ENCODE data around the gene UPP2. TPM values are rescaled to one million over a fixed set of nuclear protein-coding genes. Genes with fewer than 3 reads are reported as not detected.
A peak's percentile ranks its signal among the peaks of the same experiment; 100 is the strongest.

UPP2 gene
- polyA plus RNA-seq, 6 donors from 2014 or later: not detected

DNA sequence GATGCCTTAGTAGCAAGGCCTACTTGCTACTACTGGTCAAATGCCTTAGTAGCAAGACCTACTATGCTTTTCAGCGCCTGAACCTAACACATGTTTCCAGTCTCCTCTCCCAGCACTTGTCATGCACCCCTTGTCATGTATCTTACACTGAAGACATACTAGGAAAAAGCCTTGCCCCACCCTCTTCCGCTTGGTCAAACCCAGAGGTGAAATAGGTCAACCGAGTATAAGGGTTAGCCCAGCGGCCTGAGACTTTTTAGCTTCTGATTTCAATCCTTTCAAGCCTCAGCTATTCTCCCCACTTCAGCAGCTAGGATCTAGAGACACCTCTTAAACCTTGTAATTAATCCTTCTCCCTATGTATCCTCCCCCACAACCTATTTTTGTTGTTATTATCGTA lies 73.3 kb downstream of the UPP2 start:
- no peaks in the 10 kb centered on the region for H3K9me3 Mint-ChIP-seq
- ATAC-seq (ENCODE audit: low read depth in 2 of 2) (no peak), DNase-seq (no peak)
- peak overlapping the region in 2 of 8 donors; percentile 1 to 67 for H3K4me3 Mint-ChIP-seq
- no peaks in the 10 kb centered on the region for H3K36me3 Mint-ChIP-seq
- H3K27ac Mint-ChIP-seq: peak overlapping the region in 1 of 6 donors; percentile 21
- H3K27me3 Mint-ChIP-seq: peaks cover 4 to 12% (median 6%) of the 10 kb centered on the region in 3 donors
- H3K4me1 Mint-ChIP-seq: peaks cover 0 to 4% (median 3%) of the 10 kb centered on the region in 3 donors

DNA sequence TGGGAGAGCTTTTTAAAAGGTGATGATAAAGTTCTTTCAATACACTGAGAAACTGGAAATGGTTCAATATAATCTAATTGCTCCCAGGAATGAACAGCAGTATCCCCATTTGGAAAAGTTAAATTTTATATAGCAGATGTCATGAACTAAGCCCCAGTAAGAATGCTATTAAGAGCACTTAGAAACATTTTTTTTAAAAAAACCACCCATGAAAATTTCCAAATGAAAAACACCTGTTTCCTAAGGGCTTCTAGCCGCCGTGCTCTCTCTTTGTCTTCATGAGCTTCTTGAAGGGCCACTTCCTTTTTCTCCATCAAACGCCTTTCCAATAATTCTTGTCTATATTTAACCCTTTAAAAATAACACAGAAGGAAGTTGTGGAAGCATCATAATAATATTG lies 77.0 kb downstream of the UPP2 start:
- H3K27ac Mint-ChIP-seq: no peak overlapping the region
- H3K4me3 Mint-ChIP-seq: no peak overlapping the region
- ATAC-seq (ENCODE audit: low read depth in 2 of 2) (no peak), DNase-seq (no peak)
- peaks cover 0 to 17% (median 8%) of the 10 kb centered on the region in 3 donors for H3K27me3 Mint-ChIP-seq
- peaks cover 3 to 5% (median 3%) of the 10 kb centered on the region in 3 donors for H3K4me1 Mint-ChIP-seq
- H3K9me3 Mint-ChIP-seq: no peaks in the 10 kb centered on the region
- no peaks in the 10 kb centered on the region for H3K36me3 Mint-ChIP-seq

DNA sequence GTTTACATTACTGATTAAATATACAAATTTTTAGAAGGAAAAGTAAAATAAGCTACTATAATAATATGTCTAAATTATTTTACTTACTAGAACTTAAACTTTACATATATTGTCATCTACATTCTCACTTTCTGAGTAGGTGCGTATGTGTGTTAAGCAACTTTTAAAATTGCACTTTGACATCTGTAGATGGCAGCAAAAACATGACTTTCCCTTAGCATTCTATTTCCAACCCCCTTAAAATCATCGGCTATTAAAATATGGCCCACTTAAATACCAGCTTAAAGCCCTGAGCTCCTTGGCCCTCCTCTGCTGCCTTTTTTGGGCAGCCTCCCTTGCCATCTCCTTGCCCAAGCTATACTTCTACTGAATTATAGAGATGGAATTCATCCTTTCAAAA lies 78.0 kb downstream of the UPP2 start:
- no peaks in the 10 kb centered on the region for H3K9me3 Mint-ChIP-seq
- H3K27ac Mint-ChIP-seq: peak overlapping the region in 2 of 6 donors; percentile 43 to 64
- DNase-seq (no peak), ATAC-seq (ENCODE audit: low read depth in 2 of 2) (peak in 1 of 2 donors; percentile 37)
- H3K4me3 Mint-ChIP-seq: no peak overlapping the region
- no peaks in the 10 kb centered on the region for H3K36me3 Mint-ChIP-seq
- H3K4me1 Mint-ChIP-seq: peaks cover 3 to 5% (median 3%) of the 10 kb centered on the region in 3 donors
- H3K27me3 Mint-ChIP-seq: peaks cover 0 to 17% (median 8%) of the 10 kb centered on the region in 3 donors

DNA sequence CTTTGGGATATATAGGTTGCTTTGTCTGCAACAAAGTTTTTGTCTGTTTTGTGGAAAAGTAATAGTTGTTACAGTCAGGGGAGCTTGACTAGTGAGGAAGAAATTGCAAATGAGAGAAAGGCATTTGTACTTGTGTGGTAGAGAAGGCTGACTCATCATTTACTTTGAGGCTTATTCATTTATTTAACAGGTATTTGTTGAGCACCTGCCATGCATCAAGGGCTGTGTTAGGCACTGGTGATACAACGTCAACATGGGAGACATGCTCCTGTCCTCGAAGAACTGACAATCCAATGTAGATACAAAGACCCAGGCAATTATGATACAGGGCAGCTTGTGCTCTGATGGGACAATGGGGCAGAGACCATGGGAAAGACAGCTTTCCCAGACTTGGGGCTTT lies 79.5 kb downstream of the UPP2 start:
- Mint-ChIP-seq H3K36me3 (no peaks in the 10 kb centered on the region), H3K9me3 (no peaks in the 10 kb centered on the region), H3K27me3 (peaks cover 0 to 12% (median 8%) of the 10 kb centered on the region in 3 donors), H3K4me3 (no peak overlapping the region), H3K27ac (no peak overlapping the region), H3K4me1 (peaks cover 3 to 5% (median 3%) of the 10 kb centered on the region in 3 donors)
- DNase-seq (no peak), ATAC-seq (ENCODE audit: low read depth in 2 of 2) (no peak)

DNA sequence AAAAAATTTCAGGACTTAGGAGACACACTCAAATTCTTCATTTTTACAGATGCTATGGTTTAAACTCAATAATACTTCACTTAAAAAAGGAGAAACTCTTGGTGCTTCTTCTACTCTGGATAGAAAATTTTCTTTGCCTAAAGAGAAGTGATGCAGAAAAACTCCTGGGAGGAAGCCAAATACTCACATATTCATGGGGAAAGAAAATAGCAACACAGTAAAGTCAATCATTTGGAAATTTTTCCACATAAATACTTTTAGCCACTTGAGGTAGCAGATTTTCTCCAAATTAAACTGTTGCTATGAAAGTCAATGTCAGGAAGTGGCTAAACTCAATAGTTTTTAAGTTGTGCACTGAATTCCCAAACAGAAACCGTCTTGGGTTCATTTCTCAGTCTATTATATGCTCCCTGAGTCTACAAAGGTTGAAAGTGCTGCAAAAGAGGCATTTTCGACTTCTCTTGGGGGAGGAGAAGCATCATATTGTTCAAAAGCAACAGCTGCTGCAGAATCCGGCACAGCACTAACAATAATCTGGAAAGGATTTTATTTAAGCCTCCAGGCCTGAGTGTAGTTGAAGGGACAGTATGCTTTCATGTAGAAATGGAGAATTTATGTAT lies 81.1 kb downstream of the UPP2 start:
- ATAC-seq (ENCODE audit: low read depth in 2 of 2): no peak
- no peak for DNase-seq
- H3K36me3 Mint-ChIP-seq: no peaks in the 10 kb centered on the region
- no peak overlapping the region for H3K4me3 Mint-ChIP-seq
- H3K4me1 Mint-ChIP-seq: peaks cover 3 to 5% (median 3%) of the 10 kb centered on the region in 3 donors
- H3K9me3 Mint-ChIP-seq: no peaks in the 10 kb centered on the region
- H3K27ac Mint-ChIP-seq: no peak overlapping the region
- peaks cover 0 to 12% (median 8%) of the 10 kb centered on the region in 3 donors for H3K27me3 Mint-ChIP-seq

DNA sequence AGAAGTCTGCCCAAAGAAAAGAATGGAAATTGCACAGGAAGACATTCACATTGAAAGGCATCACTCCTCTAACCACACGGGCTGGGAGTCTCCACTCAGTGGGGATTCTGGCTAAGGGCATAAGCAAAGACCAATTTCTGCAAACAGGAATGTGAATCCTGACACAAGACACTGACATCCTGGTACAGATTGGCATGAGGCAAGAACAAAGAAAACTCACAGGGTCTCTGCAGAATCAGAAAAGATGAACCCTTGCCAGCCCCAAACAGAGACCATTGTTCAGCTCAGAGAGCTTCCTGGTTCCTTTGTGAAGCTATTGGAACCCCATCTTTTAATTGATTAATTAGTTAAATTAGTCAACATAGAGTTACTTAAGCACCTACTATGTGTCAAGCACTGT lies 82.3 kb downstream of the UPP2 start:
- no peaks in the 10 kb centered on the region for H3K36me3 Mint-ChIP-seq
- no peaks in the 10 kb centered on the region for H3K9me3 Mint-ChIP-seq
- H3K4me1 Mint-ChIP-seq: peaks cover 3 to 5% (median 3%) of the 10 kb centered on the region in 3 donors
- no peak overlapping the region for H3K4me3 Mint-ChIP-seq
- peaks cover 0 to 12% (median 8%) of the 10 kb centered on the region in 3 donors for H3K27me3 Mint-ChIP-seq
- peak overlapping the region in 1 of 6 donors; percentile 5 for H3K27ac Mint-ChIP-seq
- ATAC-seq (ENCODE audit: low read depth in 2 of 2): no peak
- DNase-seq: no peak

DNA sequence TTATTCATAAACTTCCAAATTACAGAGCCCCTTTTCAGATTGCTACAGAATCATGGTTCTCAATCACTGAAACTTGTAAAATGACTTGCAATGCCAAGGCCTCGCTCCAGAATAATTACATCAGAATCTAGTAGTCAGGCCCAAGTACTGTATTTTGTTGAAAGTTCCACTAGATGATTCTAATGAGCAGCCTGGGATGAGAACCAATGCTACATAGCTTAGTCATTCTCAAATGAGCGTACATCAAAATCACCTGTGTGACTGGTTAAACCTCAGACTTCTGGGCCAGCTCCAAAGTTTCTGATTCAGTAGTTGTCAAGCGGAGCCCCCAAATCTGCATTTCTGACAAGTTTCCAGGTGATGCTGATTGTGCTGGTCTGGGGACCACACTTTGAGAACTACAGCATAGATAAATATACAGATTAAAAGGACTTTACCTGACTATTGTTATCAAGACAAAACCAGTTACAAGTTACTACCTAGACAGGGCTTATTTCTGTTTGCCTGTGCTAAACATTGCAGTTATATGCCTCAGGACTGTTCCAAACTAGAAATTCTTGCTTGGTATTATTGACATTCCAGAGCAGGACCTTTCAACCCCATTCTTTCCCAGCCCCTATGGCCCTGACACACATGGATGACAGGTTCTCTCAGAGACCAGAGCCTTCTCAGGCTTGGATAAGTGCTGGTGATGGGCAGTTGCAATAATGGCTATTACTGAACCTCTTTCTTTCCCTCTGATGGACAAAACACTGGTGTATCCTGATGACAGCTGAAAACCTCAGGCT lies 83.1 kb downstream of the UPP2 start:
- DNase-seq (no peak), ATAC-seq (ENCODE audit: low read depth in 2 of 2) (no peak)
- Mint-ChIP-seq H3K27ac (no peak overlapping the region), H3K4me1 (peaks cover 7 to 8% (median 7%) of the 10 kb centered on the region in 3 donors), H3K27me3 (peaks cover 0 to 12% (median 8%) of the 10 kb centered on the region in 3 donors), H3K36me3 (no peaks in the 10 kb centered on the region), H3K4me3 (no peak overlapping the region), H3K9me3 (no peaks in the 10 kb centered on the region)

Other genes starting within 250 kb of the UPP2 start
- gene ACVR1, start 225.5 kb upstream of the UPP2 start, polyA plus RNA-seq (ENCODE audit: low read depth in 6 of 6): 1 to 10 TPM in 5 of 6 donors, not detected in 1; 1.1 to 2.8 (median 1.6) TPM

Measured in naive B cell (primary cell).